ENCODE results near the gene TIGD3. TPM values are rescaled to one million over a fixed set of nuclear protein-coding genes. Genes with fewer than 3 reads are reported as not detected.

TIGD3 gene
- total RNA-seq, 4 donors from 2014 or later: 0.48 to 3.0 (median 0.75) TPM; not detected in 1

DNA sequence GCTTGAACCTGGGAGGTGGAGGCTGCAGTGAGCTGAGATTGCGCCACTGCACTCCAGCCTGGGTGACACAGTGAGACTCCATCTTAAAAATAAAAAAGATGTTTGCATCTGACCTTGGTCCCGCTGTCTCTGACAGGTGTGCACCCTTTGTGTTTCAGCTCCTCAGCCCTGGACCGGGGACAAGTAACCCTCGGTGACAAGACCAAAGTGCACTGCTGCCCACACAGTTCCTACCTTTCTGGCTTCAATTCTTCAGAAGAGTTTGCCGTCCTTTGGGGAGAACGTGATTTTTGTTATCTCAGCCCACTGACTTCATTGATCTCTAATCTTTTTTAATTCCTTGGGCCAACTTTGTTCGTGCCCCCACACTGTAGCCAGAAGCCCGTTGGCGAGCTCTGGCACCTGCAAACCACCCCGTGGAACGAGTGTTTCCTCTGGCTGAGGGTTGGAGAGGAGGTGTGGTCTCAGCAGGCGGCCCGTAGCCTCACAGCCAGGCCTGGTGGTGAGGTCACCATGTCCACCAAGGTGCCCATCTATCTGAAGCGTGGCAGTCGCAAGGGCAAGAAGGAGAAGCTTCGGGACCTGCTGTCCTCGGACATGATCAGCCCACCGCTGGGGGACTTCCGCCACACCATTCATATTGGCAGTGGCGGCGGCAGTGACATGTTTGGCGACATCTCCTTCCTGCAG is 34.0 kb upstream of the TIGD3 start:
- Histone ChIP-seq H3K4me1 (peaks cover 16 to 37% (median 23%) of the 10 kb centered on the region in 4 donors), H3K27ac (no peak overlapping the region), H3K27me3 (no peaks in the 10 kb centered on the region), H3K36me3 (peaks cover 0 to 15% (median 7%) of the 10 kb centered on the region in 4 donors), H3K4me3 (no peak overlapping the region), H3K9me3 (no peaks in the 10 kb centered on the region)
- WGBS, 2 donors (ENCODE audit: low coverage in 1 of 2): 76 to 81% methylated on average over 3 to 22 of the region's 22 CpGs
- intact Hi-C loops (cut with DNase I; ENCODE audit: low total_unique reads) (no loop called here), in situ Hi-C loops (cut with MboI; ENCODE audit: low pct_ligation_motif_present in 1 of 4, low pct_unique_long_range_greater_than_20kb in 1 of 4, low sequenced_read_pairs in 3 of 4) (loop anchor here in 2 of 4 donors (10.0 kb wide), 1 partner anchor 46 kb away; no protein-coding TSS in a partner anchor)
- DNase-seq: no peak
- TF ChIP-seq EP300 (IDR thresholded peaks at IDR 0.05; ENCODE audit: low read depth) (no peak), POLR2A (IDR thresholded peaks at IDR 0.05) (no peak), POLR2AphosphoS5 (IDR thresholded peaks at IDR 0.05) (no peak)
- TF ChIP-seq, protein P1, sequence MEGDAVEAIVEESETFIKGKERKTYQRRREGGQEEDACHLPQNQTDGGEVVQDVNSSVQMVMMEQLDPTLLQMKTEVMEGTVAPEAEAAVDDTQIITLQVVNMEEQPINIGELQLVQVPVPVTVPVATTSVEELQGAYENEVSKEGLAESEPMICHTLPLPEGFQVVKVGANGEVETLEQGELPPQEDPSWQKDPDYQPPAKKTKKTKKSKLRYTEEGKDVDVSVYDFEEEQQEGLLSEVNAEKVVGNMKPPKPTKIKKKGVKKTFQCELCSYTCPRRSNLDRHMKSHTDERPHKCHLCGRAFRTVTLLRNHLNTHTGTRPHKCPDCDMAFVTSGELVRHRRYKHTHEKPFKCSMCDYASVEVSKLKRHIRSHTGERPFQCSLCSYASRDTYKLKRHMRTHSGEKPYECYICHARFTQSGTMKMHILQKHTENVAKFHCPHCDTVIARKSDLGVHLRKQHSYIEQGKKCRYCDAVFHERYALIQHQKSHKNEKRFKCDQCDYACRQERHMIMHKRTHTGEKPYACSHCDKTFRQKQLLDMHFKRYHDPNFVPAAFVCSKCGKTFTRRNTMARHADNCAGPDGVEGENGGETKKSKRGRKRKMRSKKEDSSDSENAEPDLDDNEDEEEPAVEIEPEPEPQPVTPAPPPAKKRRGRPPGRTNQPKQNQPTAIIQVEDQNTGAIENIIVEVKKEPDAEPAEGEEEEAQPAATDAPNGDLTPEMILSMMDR (IDR thresholded peaks at IDR 0.05): no peak

GRCh38 chr11:65321076-65321475 is 33.5 kb upstream of the TIGD3 start:
- Histone ChIP-seq H3K27ac (peak overlapping the region in 3 of 4 donors; percentile 4 to 36 (median 18)), H3K4me1 (peaks cover 10 to 32% (median 18%) of the 10 kb centered on the region in 4 donors), H3K27me3 (no peaks in the 10 kb centered on the region), H3K4me3 (no peak overlapping the region), H3K36me3 (peaks cover 0 to 15% (median 7%) of the 10 kb centered on the region in 4 donors), H3K9me3 (no peaks in the 10 kb centered on the region)
- WGBS, 2 donors (ENCODE audit: low coverage in 1 of 2): 84% methylated on average over 15 of the region's 15 CpGs; no CpG with 5 or more reads in 1 of the 2 donors
- intact Hi-C loops (cut with DNase I; ENCODE audit: low total_unique reads): no loop called here
- in situ Hi-C loops (cut with MboI; ENCODE audit: low pct_ligation_motif_present in 1 of 4, low pct_unique_long_range_greater_than_20kb in 1 of 4, low sequenced_read_pairs in 3 of 4): loop anchor here in 2 of 4 donors (10.0 kb wide), 1 partner anchor 46 kb away; no protein-coding TSS in a partner anchor
- TF ChIP-seq EP300 (IDR thresholded peaks at IDR 0.05; ENCODE audit: low read depth) (no peak), POLR2A (IDR thresholded peaks at IDR 0.05) (no peak), POLR2AphosphoS5 (IDR thresholded peaks at IDR 0.05) (no peak)
- TF ChIP-seq, protein P1 (IDR thresholded peaks at IDR 0.05): no peak
- DNase-seq: no peak

GRCh38 chr11:65321828-65322485 is 32.6 kb upstream of the TIGD3 start:
- 69% methylated on average over 13 of the region's 13 CpGs; no CpG with 5 or more reads in 1 of the 2 donors for WGBS, 2 donors (ENCODE audit: low coverage in 1 of 2)
- Histone ChIP-seq H3K4me1 (peaks cover 2 to 24% (median 10%) of the 10 kb centered on the region in 4 donors), H3K27me3 (no peaks in the 10 kb centered on the region), H3K9me3 (no peaks in the 10 kb centered on the region), H3K4me3 (no peak overlapping the region), H3K36me3 (peaks cover 0 to 15% (median 7%) of the 10 kb centered on the region in 4 donors), H3K27ac (peak overlapping the region in 3 of 4 donors; percentile 4 to 36 (median 18))
- intact Hi-C loops (cut with DNase I; ENCODE audit: low total_unique reads) (no loop called here), in situ Hi-C loops (cut with MboI; ENCODE audit: low pct_ligation_motif_present in 1 of 4, low pct_unique_long_range_greater_than_20kb in 1 of 4, low sequenced_read_pairs in 3 of 4) (loop anchor here in 2 of 4 donors (10.0 kb wide), 1 partner anchor 47 kb away; no protein-coding TSS in a partner anchor)
- DNase-seq: no peak
- peak in 1 of 3 donors; percentile 35 for TF ChIP-seq POLR2AphosphoS5 (IDR thresholded peaks at IDR 0.05)
- no peak for TF ChIP-seq POLR2A (IDR thresholded peaks at IDR 0.05)

GRCh38 chr11:65323813-65324212 is 30.7 kb upstream of the TIGD3 start:
- Histone ChIP-seq H3K27me3 (no peaks in the 10 kb centered on the region), H3K27ac (no peak overlapping the region), H3K4me1 (peaks cover 0 to 22% (median 5%) of the 10 kb centered on the region in 4 donors), H3K9me3 (no peaks in the 10 kb centered on the region), H3K4me3 (no peak overlapping the region), H3K36me3 (peaks cover 0 to 15% (median 7%) of the 10 kb centered on the region in 4 donors)
- peak; percentile 5 for TF ChIP-seq POLR2A (IDR thresholded peaks at IDR 0.05)
- TF ChIP-seq POLR2AphosphoS5 (IDR thresholded peaks at IDR 0.05): no peak
- 65 to 68% methylated on average over 9 to 12 of the region's 12 CpGs for WGBS, 2 donors (ENCODE audit: low coverage in 1 of 2)
- no peak for DNase-seq
- in situ Hi-C loops (cut with MboI; ENCODE audit: low pct_ligation_motif_present in 1 of 4, low pct_unique_long_range_greater_than_20kb in 1 of 4, low sequenced_read_pairs in 3 of 4): loop anchor here in 2 of 4 donors (10.0 kb wide), 1 partner anchor 49 kb away; no protein-coding TSS in a partner anchor
- intact Hi-C loops (cut with DNase I; ENCODE audit: low total_unique reads): no loop called here

- Histone ChIP-seq H3K27me3 (no peaks in the 10 kb centered on the region), H3K27ac (no peak overlapping the region), H3K4me1 (peaks cover 0 to 29% (median 9%) of the 10 kb centered on the region in 4 donors), H3K9me3 (no peaks in the 10 kb centered on the region), H3K36me3 (peaks cover 0 to 15% (median 7%) of the 10 kb centered on the region in 4 donors), H3K4me3 (no peak overlapping the region)
- in situ Hi-C loops (cut with MboI; ENCODE audit: low pct_ligation_motif_present in 1 of 4, low pct_unique_long_range_greater_than_20kb in 1 of 4, low sequenced_read_pairs in 3 of 4): loop anchor here in 2 of 4 donors (10.0 kb wide), 1 partner anchor 51 kb away; no protein-coding TSS in a partner anchor
- 76 to 83% methylated on average over 4 of the region's 4 CpGs for WGBS, 2 donors (ENCODE audit: low coverage in 1 of 2)
- TF ChIP-seq, protein P1 (IDR thresholded peaks at IDR 0.05): no peak
- no peak for TF ChIP-seq EP300 (IDR thresholded peaks at IDR 0.05; ENCODE audit: low read depth)
- TF ChIP-seq POLR2A (IDR thresholded peaks at IDR 0.05): no peak
- no peak for TF ChIP-seq POLR2AphosphoS5 (IDR thresholded peaks at IDR 0.05)
- intact Hi-C loops (cut with DNase I; ENCODE audit: low total_unique reads): no loop called here
- DNase-seq: no peak
Measured at GRCh38 chr11:65325435-65325834, 29.1 kb upstream of the TIGD3 start.
